ENCODE data around the gene CD163. TPM values are rescaled to one million over a fixed set of nuclear protein-coding genes. Genes with fewer than 3 reads are reported as not detected.

CD163 gene
- total and polyA plus RNA-seq, 2 experiments from 2014 or later: not detected

DNA sequence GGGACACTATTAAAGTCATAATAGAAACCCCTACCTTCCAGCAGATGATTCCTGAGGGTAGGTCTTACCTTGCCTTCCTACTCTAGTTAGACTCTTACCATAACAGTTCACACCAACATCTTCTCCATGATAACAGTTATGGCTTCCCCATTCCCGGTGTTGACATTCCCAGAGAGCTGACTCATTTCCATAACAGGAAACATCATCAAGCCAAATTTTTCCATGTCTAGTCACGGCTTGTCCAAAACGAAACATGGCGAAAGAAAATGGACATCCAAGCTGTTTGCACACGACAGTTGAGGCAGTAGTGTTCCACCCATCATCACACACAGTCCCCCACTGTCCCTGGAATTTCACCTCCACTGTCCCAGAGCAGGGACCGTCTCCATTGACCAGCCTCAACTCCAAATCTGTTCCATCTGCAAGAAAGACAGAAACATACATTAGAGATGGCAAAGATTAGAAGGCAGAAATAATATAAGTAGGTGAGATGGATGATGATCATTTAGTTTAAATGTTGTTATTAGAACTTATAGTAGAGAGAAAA is 70.2 kb downstream of the CD163 start:
- Histone ChIP-seq H3K9me3 (ENCODE audit: low read depth) (no peaks in the 10 kb centered on the region), H3K4me3 (no peak overlapping the region), H3K4me1 (ENCODE audit: insufficient read depth) (peaks cover 17% of the 10 kb centered on the region; the same call in 1 of the 2 replicates), H3K4me2 (ENCODE audit: unreplicated experiment) (no peak overlapping the region), H3F3A (ENCODE audit: insufficient read depth) (no peaks in the 10 kb centered on the region), H3K36me3 (ENCODE audit: low read depth) (no peaks in the 10 kb centered on the region), H3K27ac (no peak overlapping the region), H2AFZ (peak overlapping the region; percentile 39), H3K27me3 (replicated peaks; ENCODE audit: insufficient read depth) (no peaks in the 10 kb centered on the region), H4K20me1 (ENCODE audit: insufficient read depth) (no peaks in the 10 kb centered on the region), H3K9me2 (ENCODE audit: insufficient read depth) (no peaks in the 10 kb centered on the region), H3K9ac (no peak overlapping the region), H3K79me2 (ENCODE audit: insufficient read depth) (no peaks in the 10 kb centered on the region)
- WGBS, 2 experiments (ENCODE audit: low coverage in 1 of 2, low lambda C conversion rate in 2 of 2, missing lambda C conversion rate in 2 of 2): 35 to 51% methylated on average over 6 of the region's 6 CpGs
- in situ Hi-C loops (cut with MboI): no loop called here
- DNase-seq: peak; percentile 62
- TF ChIP-seq EZH2 (IDR thresholded peaks at IDR 0.05; ENCODE audit: insufficient read depth, poor library complexity, severe bottlenecking) (no peak), EZH2phosphoT487 (IDR thresholded peaks at IDR 0.05; ENCODE audit: insufficient read depth, low read depth) (no peak)

- H3K4me1 ChIP-seq (ENCODE audit: insufficient read depth): peaks cover 17% of the 10 kb centered on the region; the same call in 1 of the 2 replicates
- no peak for TF ChIP-seq EZH2 (IDR thresholded peaks at IDR 0.05; ENCODE audit: insufficient read depth, poor library complexity, severe bottlenecking)
- no peak for TF ChIP-seq EZH2phosphoT487 (IDR thresholded peaks at IDR 0.05; ENCODE audit: insufficient read depth, low read depth)
- H3K9me3 ChIP-seq (ENCODE audit: low read depth): no peaks in the 10 kb centered on the region
- H3K36me3 ChIP-seq (ENCODE audit: low read depth): no peaks in the 10 kb centered on the region
- in situ Hi-C loops (cut with MboI): no loop called here
- no peaks in the 10 kb centered on the region for H3F3A ChIP-seq (ENCODE audit: insufficient read depth)
- WGBS, 2 experiments (ENCODE audit: low coverage in 1 of 2, low lambda C conversion rate in 2 of 2, missing lambda C conversion rate in 2 of 2): 30 to 37% methylated on average over 5 of the region's 5 CpGs
- H4K20me1 ChIP-seq (ENCODE audit: insufficient read depth): no peaks in the 10 kb centered on the region
- H3K4me3 ChIP-seq: no peak overlapping the region
- no peak overlapping the region for H3K9ac ChIP-seq
- no peaks in the 10 kb centered on the region for H3K27me3 ChIP-seq (replicated peaks; ENCODE audit: insufficient read depth)
- H2AFZ ChIP-seq: no peak overlapping the region
- no peak overlapping the region for H3K27ac ChIP-seq
- H3K4me2 ChIP-seq (ENCODE audit: unreplicated experiment): no peak overlapping the region
- DNase-seq: peak; percentile 52
- no peaks in the 10 kb centered on the region for H3K9me2 ChIP-seq (ENCODE audit: insufficient read depth)
- H3K79me2 ChIP-seq (ENCODE audit: insufficient read depth): no peaks in the 10 kb centered on the region
Measured at GRCh38 chr12:7431993-7432685, 71.4 kb downstream of the CD163 start.

Other genes starting within 250 kb of the CD163 start
- gene ACSM4, start 199.7 kb downstream of the CD163 start, total RNA-seq (2014; rRNA removed; shearing (Covaris generic)): not detected in 2 replicates
- not detected in 2 replicates for gene ACSM4, start 199.7 kb downstream of the CD163 start, polyA plus RNA-seq (2016; fragmentation: Nextera tagmentation; extraction: Ambion mirVana)
- gene CD163L1, start 59.6 kb downstream of the CD163 start, total RNA-seq (2014; rRNA removed; shearing (Covaris generic)): 0.43 TPM in 1 of 2 replicates, not detected in the other
- 1.9 and 2.5 TPM in 2 replicates for gene CD163L1, start 59.6 kb downstream of the CD163 start, polyA plus RNA-seq (2016; fragmentation: Nextera tagmentation; extraction: Ambion mirVana)
- not detected in 2 replicates for gene APOBEC1, start 162.1 kb upstream of the CD163 start, total RNA-seq (2014; rRNA removed; shearing (Covaris generic))
- gene APOBEC1, start 162.1 kb upstream of the CD163 start, polyA plus RNA-seq (2016; fragmentation: Nextera tagmentation; extraction: Ambion mirVana): not detected in 2 replicates
- not detected in 2 replicates for gene GDF3, start 192.0 kb upstream of the CD163 start, total RNA-seq (2014; rRNA removed; shearing (Covaris generic))
- not detected in 2 replicates for gene GDF3, start 192.0 kb upstream of the CD163 start, polyA plus RNA-seq (2016; fragmentation: Nextera tagmentation; extraction: Ambion mirVana)
- not detected in 2 replicates for gene DPPA3, start 207.7 kb upstream of the CD163 start, total RNA-seq (2014; rRNA removed; shearing (Covaris generic))
- not detected in 2 replicates for gene DPPA3, start 207.7 kb upstream of the CD163 start, polyA plus RNA-seq (2016; fragmentation: Nextera tagmentation; extraction: Ambion mirVana)
- gene CLEC4C, start 243.6 kb upstream of the CD163 start, total RNA-seq (2014; rRNA removed; shearing (Covaris generic)): not detected in 2 replicates
- not detected in 2 replicates for gene CLEC4C, start 243.6 kb upstream of the CD163 start, polyA plus RNA-seq (2016; fragmentation: Nextera tagmentation; extraction: Ambion mirVana)

Measured in GM23248 (cell line).